GM18511 (cell line): ENCODE measurements around the gene DHCR24.
A peak's percentile ranks its signal among the peaks of the same experiment; 100 is the strongest.

ENCODE experiments used
- ATAC-seq: cut with Tn5 transposase; IDR thresholded peaks from one replicate; pipeline ENCODE4 v1.9.1; 2021; ENCODE audit warnings: mild to moderate bottlenecking, moderate library complexity; ENCODE audit not compliant: unreplicated experiment

The DHCR24 gene

GRCh38 chr1:54866801-54867716 lies 19.9 kb downstream of the DHCR24 start:
- no peak for ATAC-seq

GRCh38 chr1:54865238-54866073 lies 21.5 kb downstream of the DHCR24 start:
- no peak for ATAC-seq

DNA sequence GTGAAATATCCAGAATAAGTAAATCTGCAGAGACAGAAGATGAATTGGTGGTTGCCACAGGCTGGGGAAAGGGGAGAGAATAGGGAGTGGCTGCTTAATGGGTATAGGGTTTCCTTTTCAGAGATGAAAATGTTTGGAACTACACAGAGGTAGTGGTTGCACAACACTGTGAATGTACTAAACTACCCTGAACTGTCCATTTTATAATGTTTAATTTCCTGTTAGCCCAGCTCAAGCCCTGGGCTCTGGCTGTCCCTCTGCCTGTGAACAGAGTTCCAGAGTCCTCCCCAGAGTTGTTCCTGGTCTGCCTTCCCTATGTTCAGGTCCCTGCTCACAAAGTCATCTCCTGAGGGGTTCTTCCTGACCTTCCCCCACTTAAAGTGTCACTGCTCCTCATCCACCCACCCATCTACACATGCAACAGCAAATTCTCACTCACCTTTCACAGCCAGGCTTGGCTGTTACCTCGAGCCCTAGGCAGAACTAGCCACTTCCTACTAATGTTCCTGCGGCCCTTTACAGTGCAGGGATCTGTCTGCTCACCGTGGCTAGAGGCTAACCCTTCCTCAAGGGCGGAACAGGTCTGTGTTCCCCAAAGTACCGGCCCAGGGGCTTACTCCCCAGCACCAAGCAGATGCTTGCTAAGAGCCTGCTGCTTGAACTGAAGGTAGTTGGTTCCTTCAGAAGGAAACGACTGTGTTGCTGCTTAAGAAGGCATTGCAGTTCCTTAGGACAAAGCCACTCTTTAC lies 22.4 kb downstream of the DHCR24 start:
- no peak for ATAC-seq

GRCh38 chr1:54863267-54863665 lies 23.7 kb downstream of the DHCR24 start:
- ATAC-seq: no peak

GRCh38 chr1:54861070-54861761 lies 25.8 kb downstream of the DHCR24 start:
- ATAC-seq: peak; percentile 78

DNA sequence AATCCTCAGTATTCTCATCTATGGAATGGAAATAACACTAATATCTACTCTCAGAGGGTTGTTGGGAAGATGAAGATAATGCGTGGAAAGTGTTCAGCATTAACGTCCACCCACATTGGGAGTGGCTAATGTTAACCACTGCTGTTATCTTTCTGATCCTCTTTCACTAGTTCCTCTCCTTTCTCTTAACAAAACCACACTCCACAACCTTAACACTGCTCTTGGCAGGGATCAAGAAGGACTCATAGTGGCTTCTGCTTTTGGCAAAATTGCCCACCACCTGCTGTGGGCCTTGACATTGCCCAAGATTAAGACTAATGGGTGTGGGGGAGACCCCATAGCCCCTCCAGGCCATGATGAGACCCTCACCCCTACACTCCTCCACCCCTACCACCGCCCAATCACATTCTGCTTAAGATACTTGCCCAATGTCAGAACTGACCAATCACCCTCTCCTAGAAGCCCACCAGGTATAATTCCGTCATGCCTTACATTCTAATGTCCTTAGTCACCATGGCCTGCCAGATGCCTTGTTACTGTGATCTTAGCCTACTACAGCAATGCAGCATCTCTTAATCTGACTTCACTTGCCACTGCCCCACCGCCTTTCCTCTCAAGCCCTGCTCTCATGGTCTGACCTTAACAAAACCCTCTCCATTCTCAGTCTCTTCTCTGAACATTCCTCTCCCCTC lies 27.1 kb downstream of the DHCR24 start:
- no peak for ATAC-seq

GRCh38 chr1:54857746-54858561 lies 29.0 kb downstream of the DHCR24 start:
- no peak for ATAC-seq

- ATAC-seq: no peak
Observed at GRCh38 chr1:54857141-54857540, 29.9 kb downstream of the DHCR24 start.

DNA sequence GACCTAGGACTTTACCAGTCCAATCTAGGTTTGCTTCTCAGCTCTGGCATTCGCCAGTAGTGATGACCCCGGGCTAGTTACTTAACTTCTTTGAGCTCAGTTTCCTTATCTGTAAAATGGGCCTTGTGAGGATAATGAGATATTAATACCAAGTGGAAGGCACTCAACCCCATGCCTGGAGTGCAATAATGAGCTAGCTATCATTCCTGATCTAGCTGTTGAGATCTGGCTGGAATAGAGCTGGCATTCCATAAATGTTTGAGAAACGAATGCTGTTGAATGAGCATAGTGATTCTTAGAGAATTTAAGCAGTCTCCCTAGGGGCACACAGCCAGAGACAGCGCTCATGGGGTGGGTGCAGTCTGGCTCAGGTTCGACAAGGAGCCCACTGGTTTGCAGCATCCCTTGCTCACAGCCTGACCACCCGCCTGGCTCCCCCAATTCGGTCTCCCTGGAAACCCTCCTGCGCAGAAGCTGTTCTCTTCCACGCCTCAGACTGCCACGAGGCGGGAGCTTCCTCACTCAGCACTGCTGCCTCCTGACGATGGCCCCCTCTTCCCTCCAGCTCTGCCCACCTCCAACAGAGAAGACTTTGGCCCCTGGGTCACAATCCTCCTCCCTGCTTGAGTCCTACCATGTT lies 32.5 kb downstream of the DHCR24 start:
- no peak for ATAC-seq

DNA sequence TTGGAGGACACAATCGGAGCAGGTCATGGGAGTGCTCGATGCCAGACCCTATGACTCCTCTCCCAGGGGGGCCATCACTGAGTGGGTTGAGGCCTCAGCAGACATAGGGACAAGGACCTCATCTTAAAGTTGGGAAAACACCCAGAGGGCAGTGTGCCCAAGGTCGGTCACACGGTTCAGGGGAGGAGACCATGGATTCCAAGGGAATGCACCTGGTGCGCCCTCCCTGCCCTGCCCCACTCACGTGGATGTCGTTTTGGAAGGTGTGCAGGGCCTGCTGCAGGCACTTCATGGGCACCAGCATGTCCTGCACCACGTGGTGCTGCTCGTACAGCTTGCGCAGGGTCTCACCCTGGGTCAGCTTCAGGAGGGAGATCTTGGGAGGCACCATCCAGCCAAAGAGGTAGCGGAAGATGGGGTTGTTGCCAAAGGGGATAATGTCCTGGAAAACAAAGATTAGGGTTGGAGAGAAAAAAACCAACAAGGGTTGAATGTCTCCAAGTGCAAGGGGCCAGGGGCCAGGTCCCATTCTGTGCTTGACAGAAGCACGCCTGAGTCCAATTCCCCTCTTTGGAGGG lies 33.1 kb downstream of the DHCR24 start:
- ATAC-seq: no peak

DNA sequence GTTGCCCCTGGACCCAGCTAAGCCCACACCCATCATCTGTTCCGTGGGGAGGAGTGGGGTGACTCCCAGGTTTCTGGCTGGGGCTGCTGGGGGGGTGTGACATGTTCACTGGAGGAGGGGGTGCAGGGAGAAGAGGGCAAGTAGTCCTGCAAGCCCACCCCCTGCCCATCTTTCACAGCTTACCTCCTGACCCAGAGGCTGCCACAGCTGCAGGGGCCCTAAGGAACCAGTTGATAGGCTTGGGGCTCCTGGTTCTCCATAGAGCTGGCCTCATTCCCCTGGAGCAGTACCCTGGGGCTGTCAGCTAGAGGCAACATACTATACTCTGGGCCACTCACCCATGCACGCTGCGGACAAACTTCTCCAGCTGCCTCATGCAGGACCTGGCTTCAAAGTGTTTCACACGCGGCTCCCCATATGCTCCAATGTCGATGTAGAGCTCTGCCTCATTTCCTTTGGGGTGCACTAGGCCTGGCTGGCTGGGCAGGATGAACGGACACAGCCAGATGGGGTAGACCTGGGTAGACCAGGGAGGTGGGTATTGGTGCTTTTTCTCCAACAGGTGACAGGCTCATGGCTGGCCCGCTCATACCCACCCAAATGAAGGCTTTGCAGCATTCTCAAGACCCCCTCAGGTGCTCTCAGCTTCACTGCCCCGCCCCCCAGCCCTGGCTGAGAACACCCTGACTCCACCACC lies 33.8 kb downstream of the DHCR24 start:
- no peak for ATAC-seq

DNA sequence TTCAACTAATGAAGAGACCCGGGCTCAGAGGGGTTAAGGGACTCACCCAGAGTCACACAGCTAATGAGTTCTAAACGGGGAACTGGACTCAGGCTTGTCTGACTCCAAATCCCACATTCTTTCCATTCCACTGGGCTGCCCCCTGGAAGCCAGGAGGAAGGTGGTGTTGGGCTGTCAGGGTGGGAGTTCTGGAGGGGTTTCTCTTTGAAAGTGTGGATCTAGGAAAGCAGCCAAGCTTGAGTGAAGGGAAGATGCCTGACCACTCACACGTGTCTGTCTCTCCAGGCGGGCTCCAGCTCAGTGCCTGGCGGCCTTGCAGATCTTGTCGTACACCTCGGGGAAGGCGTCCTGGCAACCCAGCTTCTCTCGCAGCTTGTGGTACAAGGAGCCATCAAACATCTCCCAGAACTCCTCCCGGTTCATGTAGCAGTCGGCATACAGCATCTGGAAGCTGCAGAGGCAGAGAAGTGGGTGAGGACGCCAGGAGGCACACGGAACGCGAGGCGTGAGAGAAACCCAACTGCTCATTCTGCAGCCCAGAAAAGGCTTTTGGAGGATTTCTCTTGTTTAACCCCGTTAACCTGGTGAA lies 35.0 kb downstream of the DHCR24 start:
- no peak for ATAC-seq

GRCh38 chr1:54851406-54851805 lies 35.6 kb downstream of the DHCR24 start:
- no peak for ATAC-seq

- no peak for ATAC-seq
Observed at GRCh38 chr1:54850737-54851136, 36.3 kb downstream of the DHCR24 start.

- no peak for ATAC-seq
Observed at GRCh38 chr1:54850069-54850730, 36.8 kb downstream of the DHCR24 start.

- no peak for ATAC-seq
Observed at GRCh38 chr1:54849219-54850068, 37.6 kb downstream of the DHCR24 start.
